Putamen (tissue), 1 donor: ENCODE data around the gene TMEM121.
"Not testable (repeated sequence)": the region's sequence is repeated elsewhere in the genome, so short reads cannot be mapped to it uniquely, and the experiment has no call there.

Experiments
- DNase-seq: peaks from one replicate; pipeline ENCODE4 v3.0.0-alpha.2; 2016; ENCODE audit warnings: low spot score

TMEM121 gene

GRCh38 chr14:105528586-105529318, 2.4 kb downstream of the TMEM121 start:
- no peak for DNase-seq

GRCh38 chr14:105529319-105529568, 2.9 kb downstream of the TMEM121 start:
- no peak for DNase-seq

DNA sequence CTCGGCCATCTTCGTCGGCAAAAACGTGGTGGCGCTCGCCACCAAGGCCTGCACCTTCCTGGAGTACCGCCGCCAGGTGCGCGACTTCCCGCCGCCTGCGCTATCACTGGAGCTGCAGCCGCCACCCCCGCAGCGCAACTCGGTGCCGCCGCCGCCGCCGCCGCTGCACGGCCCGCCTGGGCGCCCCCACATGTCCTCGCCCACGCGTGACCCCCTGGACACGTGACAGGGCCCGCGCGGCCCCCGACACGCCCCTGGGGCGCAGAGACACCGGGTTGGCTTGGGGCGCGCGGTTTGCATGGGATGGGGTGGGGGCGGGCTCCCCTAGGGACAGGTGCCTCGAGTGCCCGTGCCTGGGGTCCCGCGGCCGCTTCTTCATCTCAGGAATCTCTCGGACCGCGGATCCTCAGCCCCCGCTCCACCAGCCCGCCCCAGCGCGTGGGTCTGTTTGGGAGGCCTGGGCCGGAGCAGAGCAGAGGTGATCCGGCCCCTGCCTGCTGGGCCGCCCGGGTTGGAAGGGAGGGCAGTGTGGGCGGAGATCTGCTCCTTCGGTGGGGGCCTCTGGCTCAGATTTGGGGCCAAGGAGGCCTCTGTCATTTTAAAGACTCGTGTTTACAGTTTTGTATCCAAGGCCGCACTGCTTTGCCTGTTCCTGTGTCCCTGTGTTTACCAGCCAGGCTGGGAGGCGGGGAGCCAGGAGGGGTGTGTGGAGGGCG, 3.3 kb downstream of the TMEM121 start:
- DNase-seq = no peak

DNA sequence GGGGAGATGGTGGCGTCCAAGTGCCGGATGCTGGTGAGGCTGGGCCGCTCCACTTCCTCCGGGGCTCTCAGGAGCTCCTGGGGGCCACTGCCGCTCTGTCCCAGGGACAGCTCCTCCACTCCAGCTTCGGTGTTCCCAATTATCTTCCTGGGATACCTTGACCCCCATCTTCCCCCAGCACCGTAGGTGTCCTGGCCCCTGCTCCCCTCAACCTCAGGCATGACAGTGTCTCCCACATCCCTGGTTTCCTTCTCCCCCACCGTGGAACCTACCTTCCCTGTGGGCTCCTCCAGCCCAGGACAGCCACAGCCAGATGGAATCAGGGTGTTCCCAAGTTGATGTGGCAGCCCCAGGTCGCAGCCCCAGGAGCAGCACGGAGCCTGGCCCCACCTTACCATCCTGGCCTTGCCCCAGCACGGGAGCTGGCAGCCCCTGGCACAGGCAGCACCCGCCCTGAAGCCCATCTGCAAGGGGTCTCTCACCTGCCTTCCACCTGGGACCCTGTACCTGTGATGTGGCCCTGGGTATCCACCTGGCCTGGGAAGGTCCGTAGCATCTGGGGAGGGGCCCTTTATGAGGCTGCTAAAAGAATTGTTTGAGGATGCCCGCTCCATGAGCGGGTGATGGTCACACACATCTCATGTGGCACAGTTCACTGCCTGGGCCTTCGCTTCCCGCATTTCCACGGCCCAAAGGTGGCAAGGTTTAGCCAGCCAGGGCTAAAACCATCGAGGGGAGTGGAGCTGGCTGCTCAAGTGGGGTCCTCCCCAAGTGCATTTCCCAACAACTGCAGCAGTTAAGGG, 4.1 kb downstream of the TMEM121 start:
- no peak for DNase-seq

GRCh38 chr14:105531088-105531893, 4.9 kb downstream of the TMEM121 start:
- no peak for DNase-seq

DNA sequence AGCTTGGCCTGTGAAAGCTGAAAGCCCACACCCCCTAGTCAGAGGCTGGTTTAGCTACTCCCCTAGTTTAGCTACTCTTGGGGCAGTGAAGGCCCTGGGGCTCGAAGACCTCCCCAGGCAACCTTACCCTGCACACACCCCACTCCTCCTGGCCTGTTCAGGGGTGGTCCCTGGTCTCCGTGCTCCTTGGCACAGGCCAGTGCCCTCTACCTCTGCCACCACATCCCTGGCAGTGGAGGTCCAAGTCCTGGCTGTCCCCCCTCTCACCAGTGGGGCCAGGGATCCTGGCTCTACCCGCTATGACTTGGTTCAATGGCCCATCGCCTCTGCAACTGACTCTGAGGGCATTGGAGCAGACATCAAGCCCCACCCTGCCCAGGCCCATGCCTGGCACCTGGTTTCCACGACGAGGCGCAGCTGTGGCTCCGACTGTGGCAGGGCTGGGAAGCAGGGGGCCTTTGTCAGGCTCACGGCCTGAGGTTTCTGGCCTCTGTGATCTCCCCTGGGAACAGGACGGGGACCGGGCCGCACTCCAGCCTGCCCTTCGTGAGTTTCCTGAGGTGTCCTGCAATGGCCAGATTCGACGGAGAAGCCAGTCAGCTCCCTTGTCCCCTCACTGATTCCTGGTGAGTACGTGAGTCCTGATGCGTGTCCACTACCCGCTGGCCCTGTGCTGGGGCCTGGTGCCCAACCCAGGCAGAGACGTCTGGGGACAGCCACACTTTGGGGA, 5.7 kb downstream of the TMEM121 start:
- no peak for DNase-seq

- no peak for DNase-seq
These were observed 6.4 kb downstream of the TMEM121 start for GRCh38 chr14:105532735-105533141.

GRCh38 chr14:105533391-105533790, 7.0 kb downstream of the TMEM121 start:
- no peak for DNase-seq

DNA sequence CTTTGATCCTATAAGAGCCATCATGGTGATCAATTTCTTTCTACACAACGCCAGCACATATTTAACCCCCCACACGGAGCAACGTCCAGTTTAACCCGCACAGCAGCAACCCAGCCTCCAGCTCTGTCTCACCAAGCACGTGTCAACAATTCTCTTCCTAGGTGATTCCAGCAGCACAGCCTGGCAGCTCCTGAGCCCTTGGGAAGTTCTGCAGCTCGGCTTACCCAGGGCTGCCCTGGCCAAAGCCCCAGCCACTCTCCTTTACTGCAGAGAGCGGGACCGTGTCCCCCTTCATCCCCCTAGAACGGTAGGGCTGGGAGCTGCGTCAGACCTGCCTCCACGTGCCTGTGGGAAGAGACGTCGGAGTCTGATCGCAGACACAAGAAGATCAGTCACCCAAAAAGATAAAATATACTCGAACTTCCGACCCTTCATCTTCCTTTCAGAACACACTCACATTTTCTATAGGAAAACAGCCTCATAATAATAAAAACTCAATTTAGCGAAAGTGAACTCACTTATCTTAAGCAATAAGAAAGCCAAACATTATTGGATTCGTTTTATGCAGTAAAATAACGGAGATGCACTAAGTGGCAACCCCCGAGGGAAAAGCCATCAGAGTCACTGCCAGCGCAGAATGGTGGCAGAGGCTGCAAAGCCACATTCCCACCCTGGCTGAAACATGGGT, 7.6 kb downstream of the TMEM121 start:
- no peak for DNase-seq

DNA sequence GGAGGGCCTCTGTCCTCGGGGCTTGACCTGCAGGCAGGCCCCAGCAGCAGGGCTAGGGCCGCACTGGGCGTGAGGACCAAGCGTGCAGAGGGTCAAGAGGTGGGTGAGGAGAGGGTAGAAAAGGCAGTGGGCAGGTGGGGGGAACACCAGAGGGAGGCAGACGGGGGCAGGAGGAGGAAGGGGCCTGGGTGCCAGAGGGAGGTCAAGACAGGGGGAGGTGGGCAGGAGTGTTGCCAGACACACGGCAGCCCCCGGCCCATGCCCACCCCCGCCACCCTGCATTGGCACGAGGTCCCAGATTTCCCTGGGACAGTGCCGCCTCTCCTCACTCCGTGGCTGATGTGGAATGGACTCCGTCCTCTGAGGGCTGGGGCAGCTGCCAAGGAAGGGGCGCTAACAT, 8.2 kb downstream of the TMEM121 start:
- no peak for DNase-seq

GRCh38 chr14:105536051-105536450, 9.7 kb downstream of the TMEM121 start:
- DNase-seq = no peak

GRCh38 chr14:105536691-105537579, 10.6 kb downstream of the TMEM121 start:
- no peak for DNase-seq

DNA sequence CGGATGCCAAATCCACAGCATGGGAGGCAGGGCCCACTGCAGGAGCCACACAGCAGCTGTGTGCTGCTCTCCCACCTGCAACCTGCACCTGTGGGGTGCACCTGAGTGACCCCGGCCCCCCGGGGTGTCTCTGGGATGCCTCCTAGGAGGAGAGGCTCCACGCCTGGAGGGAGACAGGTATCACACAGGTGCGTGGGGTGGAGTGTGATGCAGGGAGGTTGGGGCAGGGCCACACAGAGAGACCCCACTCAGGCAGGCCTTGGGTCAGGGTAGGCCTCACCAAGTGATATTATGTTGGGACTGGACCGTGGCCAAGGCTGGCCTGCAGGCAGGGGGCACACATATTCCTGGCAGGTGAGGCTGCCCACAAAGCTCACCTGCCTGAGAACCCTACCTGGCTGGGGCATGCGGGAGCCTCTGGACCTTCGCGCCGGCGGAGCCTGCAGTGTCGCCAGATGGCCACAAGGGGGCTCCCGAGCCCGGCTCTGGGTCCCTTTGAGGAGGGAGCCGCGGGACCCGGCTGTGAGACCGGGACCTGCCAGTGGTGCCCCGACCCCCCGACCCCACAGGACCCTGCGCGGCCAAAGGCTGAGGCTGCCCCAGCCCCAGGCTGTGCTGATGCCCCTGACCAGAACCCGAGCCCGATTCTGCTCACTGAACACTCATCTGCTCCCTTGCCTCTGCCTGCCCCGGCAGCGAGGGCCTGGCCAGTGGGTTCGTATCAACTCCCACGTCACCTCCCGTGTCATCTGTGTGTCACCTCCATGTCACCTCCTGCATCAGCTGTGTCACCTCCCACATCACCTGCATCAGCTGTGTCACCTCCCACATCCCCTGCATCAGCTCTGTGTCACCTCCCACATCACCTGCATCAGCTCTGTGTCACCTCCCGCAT, 11.4 kb downstream of the TMEM121 start:
- DNase-seq = no peak

- no peak for DNase-seq
These were observed 12.2 kb downstream of the TMEM121 start for GRCh38 chr14:105538481-105539049.

DNA sequence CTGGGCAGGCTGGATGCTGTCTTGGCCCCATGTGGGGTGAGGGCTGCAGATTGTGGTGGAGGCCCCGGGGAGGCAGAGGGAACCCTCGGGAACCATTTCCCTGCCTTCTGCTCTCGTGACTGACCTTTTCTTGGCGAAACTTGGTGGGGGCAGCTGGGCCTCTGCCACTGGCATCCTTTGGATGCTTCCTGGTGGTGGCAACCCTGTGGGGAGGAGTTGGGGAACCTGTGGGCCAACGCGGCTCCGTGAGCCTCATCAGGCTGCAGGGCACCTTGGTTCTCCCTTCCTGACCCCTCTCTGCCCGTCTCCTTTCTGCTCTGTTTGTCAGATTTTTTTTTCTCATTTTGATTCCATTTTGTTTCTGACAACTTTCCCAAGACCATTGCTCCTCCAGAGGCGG, 14.4 kb downstream of the TMEM121 start:
- no peak for DNase-seq

DNA sequence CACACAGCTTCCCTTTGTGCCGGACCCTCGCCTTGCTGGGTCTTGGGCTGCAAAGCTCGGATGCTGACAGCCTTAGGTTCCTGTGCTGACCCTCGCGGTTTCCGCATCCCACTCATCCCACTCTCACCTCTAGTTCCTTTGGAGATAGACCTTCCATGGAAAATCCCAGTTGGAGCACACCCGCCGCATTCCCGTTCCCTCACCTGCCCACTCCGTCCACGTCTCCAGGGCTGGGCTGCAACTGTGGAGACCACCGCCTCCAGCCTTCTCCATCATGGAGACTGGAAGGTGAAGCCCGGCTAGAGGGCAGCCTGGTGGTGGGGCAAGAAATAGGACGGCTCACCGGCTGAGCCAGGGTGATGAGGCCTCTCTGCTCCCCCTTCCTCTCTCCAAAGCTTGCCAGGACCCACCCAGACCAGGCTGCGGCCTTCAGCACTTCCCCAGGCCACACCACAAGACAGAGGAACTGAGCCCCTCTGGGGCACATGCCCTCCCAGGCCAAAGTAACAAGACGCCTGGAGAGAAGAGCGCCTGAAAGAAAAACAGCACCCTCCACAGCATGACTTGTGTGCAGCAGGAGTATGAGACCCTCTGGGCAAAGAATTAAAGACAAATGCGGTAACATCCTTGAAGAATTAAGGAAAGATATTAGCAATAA, 15.0 kb downstream of the TMEM121 start:
- DNase-seq = no peak

DNA sequence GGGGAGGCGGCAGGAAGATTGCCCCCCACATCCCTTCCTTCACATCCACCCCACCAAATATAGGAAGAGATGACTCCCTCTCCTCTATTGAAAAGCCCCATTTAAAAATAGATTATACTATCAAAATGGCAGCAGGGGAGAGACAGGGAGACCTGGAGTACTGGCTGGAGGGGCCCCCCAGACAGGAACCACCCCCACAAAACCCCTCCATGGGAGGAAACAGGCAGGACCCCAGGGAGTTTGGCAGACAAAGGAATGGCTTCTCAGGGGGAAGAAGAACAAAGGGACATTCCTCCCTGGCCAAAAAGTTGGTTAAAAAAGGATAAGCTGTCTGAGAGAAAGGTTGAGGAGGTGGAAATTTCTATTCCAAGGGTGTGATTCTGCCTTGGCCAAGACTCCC, 19.3 kb downstream of the TMEM121 start:
- not testable (repeated sequence) for DNase-seq

DNA sequence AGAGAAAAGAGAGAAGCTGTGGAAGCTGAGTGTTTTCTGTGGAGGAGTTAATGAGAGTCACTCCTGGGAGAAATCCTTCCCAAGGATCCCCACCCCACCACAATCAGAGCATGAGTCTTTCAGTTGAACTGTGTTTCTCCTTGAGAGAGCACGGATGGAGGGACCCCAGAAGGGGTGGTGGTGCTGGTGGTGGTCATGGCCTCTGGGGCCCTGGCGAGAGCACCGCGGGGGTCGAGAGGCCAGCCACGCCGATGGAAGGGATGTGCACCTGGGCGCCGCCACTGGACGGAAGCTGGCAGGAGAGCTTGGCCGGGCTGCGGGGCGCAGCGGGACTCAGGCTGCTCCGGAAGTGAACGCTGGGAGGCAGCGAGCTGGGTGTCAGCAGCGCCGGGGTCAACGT, 20.0 kb downstream of the TMEM121 start:
- not testable (repeated sequence) for DNase-seq
